Activated naive CD8-positive, alpha-beta T cell treated with anti-CD3 and anti-CD28 coated beads for 36 hours (primary cell): Measurements from ENCODE around the gene ZNF600. TPM values are rescaled to one million over a fixed set of nuclear protein-coding genes. Genes with fewer than 3 reads are reported as not detected.
"Not testable (repeated sequence)": the region's sequence is repeated elsewhere in the genome, so short reads cannot be mapped to it uniquely, and the experiment has no call there.

ENCODE experiments used
- DNase-seq: peaks from one replicate; pipeline ENCODE4 v3.0.0; 2021
- H3K27ac Mint-ChIP-seq: one replicate; pipeline ENCODE4 v1.8.0; 2022; ENCODE audit warnings: mild to moderate bottlenecking, moderate library complexity, mixed read lengths
- H3K27me3 Mint-ChIP-seq: one replicate; pipeline ENCODE4 v1.8.0; 2022; ENCODE audit warnings: mild to moderate bottlenecking, mixed read lengths
- H3K36me3 Mint-ChIP-seq: one replicate; pipeline ENCODE4 v1.8.0; 2021; ENCODE audit warnings: mild to moderate bottlenecking, mixed read lengths
- H3K4me1 Mint-ChIP-seq: one replicate; pipeline ENCODE4 v1.8.0; 2021; ENCODE audit warnings: mixed read lengths
- H3K4me3 Mint-ChIP-seq: one replicate; pipeline ENCODE4 v1.8.0; 2022; ENCODE audit warnings: mild to moderate bottlenecking, moderate library complexity, mixed read lengths
- H3K9me3 Mint-ChIP-seq: one replicate; pipeline ENCODE4 v1.8.0; 2022; ENCODE audit warnings: mixed read lengths
- total RNA-seq, 2 experiments: library from RNA; stranded (reverse); gene quantifications; one replicate each; pipeline ENCODE4 v1.2.3, GENCODE V29; 2021

Gene ZNF600
- total RNA-seq, 2 experiments from 2014 or later: 13.5 to 14.4 TPM

DNA sequence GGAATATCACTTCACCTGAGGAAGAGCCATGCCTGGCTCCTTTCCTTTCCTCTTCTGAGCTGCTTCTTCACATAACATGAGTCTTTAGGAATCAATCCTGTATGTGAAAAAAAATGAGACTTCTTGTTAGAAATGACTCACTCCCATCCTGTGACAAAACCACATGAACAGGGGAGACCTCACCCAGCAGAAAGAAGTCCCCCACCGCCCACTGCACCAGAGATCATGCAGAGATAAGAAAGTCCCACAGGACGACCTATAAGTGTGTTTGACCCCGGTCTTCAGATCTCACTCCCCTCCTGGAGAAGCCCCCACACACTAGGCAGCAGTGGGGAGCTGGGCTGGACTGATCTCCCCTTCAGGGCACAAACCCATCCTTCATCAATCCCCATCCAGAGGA is 7.8 kb downstream of the ZNF600 start:
- Mint-ChIP-seq H3K27ac (no peak overlapping the region), H3K4me1 (peaks cover 17% of the 10 kb centered on the region), H3K4me3 (no peak overlapping the region), H3K36me3 (peaks cover 93% of the 10 kb centered on the region), H3K27me3 (no peaks in the 10 kb centered on the region), H3K9me3 (peaks cover 22% of the 10 kb centered on the region)
- DNase-seq: peak; percentile 52

GRCh38 chr19:52756447-52756846 is 30.1 kb downstream of the ZNF600 start:
- H3K36me3 Mint-ChIP-seq: peaks cover 19% of the 10 kb centered on the region
- H3K9me3 Mint-ChIP-seq: peaks cover 18% of the 10 kb centered on the region
- not testable (repeated sequence) for H3K27ac Mint-ChIP-seq, DNase-seq, H3K4me3 Mint-ChIP-seq, H3K27me3 Mint-ChIP-seq, H3K4me1 Mint-ChIP-seq

- Mint-ChIP-seq H3K4me1 (no peaks in the 10 kb centered on the region), H3K9me3 (no peaks in the 10 kb centered on the region), H3K36me3 (peaks cover 10% of the 10 kb centered on the region), H3K4me3 (no peak overlapping the region), H3K27me3 (no peaks in the 10 kb centered on the region), H3K27ac (no peak overlapping the region)
- no peak for DNase-seq
Measured at GRCh38 chr19:52749780-52750179, 36.8 kb downstream of the ZNF600 start.

DNA sequence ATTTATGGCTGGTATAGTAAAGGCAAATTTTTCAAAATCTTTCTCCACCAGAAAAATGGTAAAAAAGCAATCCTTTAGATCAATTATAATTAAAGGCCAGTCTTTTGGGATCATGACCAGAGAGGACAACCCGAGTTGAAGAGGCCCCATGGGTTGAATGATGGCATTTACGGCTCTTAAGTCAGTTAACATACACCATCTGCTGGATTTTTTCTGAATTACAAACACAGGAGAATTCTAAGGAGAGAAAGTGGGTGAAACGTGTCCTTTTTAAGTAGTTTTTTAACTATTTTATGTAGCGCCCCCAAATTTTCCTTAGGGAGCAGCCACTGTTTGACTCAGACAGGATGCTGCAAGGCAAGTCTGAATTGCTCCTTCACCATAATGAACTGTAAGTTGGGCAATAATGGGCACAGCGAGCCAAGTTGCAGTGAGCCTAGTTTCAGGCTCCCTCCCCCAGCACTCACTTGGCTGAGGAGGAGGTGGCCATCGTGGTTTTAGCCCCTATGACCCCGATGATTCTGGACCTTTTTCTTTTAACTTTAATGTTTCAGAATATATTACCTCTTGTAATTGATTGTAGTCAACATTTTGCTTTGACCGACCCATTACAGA is 38.1 kb downstream of the ZNF600 start:
- no peaks in the 10 kb centered on the region for H3K9me3 Mint-ChIP-seq
- H3K4me3 Mint-ChIP-seq: no peak overlapping the region
- DNase-seq: no peak
- H3K36me3 Mint-ChIP-seq: peaks cover 2% of the 10 kb centered on the region
- no peak overlapping the region for H3K27ac Mint-ChIP-seq
- no peaks in the 10 kb centered on the region for H3K4me1 Mint-ChIP-seq
- no peaks in the 10 kb centered on the region for H3K27me3 Mint-ChIP-seq

GRCh38 chr19:52745919-52746318 is 40.7 kb downstream of the ZNF600 start:
- DNase-seq: not testable (repeated sequence)

GRCh38 chr19:52743091-52743490 is 43.5 kb downstream of the ZNF600 start:
- peaks cover 13% of the 10 kb centered on the region for H3K4me1 Mint-ChIP-seq
- H3K9me3 Mint-ChIP-seq: no peaks in the 10 kb centered on the region
- no peaks in the 10 kb centered on the region for H3K27me3 Mint-ChIP-seq
- H3K4me3 Mint-ChIP-seq: no peak overlapping the region
- no peaks in the 10 kb centered on the region for H3K36me3 Mint-ChIP-seq
- no peak for DNase-seq
- no peak overlapping the region for H3K27ac Mint-ChIP-seq

More at GRCh38 chr19:52745919-52746318, 40.7 kb downstream of the ZNF600 start:
- H3K9me3 Mint-ChIP-seq, H3K36me3 Mint-ChIP-seq, H3K27me3 Mint-ChIP-seq, H3K4me3 Mint-ChIP-seq, H3K27ac Mint-ChIP-seq: not testable (repeated sequence)
- peaks cover 13% of the 10 kb centered on the region for H3K4me1 Mint-ChIP-seq

GRCh38 chr19:52742516-52742915 is 44.1 kb downstream of the ZNF600 start:
- Mint-ChIP-seq H3K9me3 (no peaks in the 10 kb centered on the region), H3K27ac (peak overlapping the region; percentile 26), H3K4me1 (peaks cover 13% of the 10 kb centered on the region), H3K4me3 (no peak overlapping the region), H3K27me3 (no peaks in the 10 kb centered on the region), H3K36me3 (no peaks in the 10 kb centered on the region)
- no peak for DNase-seq

GRCh38 chr19:52741951-52742485 is 44.6 kb downstream of the ZNF600 start:
- Mint-ChIP-seq H3K27me3 (no peaks in the 10 kb centered on the region), H3K27ac (no peak overlapping the region), H3K4me3 (no peak overlapping the region), H3K4me1 (peaks cover 13% of the 10 kb centered on the region), H3K36me3 (no peaks in the 10 kb centered on the region), H3K9me3 (no peaks in the 10 kb centered on the region)
- DNase-seq: no peak

DNA sequence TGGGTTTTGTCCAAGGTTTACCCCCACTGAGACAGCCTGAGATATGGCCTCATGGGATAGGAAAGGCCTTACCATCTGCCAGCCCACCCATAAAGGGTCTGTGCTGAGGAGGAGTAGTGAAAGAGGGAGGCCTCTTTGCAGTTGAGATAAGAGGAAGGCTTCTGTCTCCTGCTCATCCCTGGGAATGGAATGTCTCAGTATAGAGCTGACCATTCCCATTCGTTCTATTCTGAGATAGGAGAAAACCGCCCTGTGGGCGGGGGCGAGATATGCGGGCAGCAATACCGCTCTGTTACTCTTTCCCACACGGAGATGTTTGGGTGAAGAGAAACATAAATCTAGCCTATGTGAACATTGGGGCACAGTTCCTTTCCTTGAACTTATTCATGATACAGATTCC is 45.2 kb downstream of the ZNF600 start:
- not testable (repeated sequence) for H3K27me3 Mint-ChIP-seq, H3K9me3 Mint-ChIP-seq, H3K4me3 Mint-ChIP-seq, DNase-seq, H3K27ac Mint-ChIP-seq, H3K36me3 Mint-ChIP-seq
- peaks cover 13% of the 10 kb centered on the region for H3K4me1 Mint-ChIP-seq

- peaks cover 19% of the 10 kb centered on the region for H3K4me1 Mint-ChIP-seq
- no peaks in the 10 kb centered on the region for H3K9me3 Mint-ChIP-seq
- no peak overlapping the region for H3K4me3 Mint-ChIP-seq
- no peak for DNase-seq
- no peaks in the 10 kb centered on the region for H3K27me3 Mint-ChIP-seq
- H3K36me3 Mint-ChIP-seq: no peaks in the 10 kb centered on the region
- no peak overlapping the region for H3K27ac Mint-ChIP-seq
Measured at GRCh38 chr19:52739576-52739975, 47.0 kb downstream of the ZNF600 start.

DNA sequence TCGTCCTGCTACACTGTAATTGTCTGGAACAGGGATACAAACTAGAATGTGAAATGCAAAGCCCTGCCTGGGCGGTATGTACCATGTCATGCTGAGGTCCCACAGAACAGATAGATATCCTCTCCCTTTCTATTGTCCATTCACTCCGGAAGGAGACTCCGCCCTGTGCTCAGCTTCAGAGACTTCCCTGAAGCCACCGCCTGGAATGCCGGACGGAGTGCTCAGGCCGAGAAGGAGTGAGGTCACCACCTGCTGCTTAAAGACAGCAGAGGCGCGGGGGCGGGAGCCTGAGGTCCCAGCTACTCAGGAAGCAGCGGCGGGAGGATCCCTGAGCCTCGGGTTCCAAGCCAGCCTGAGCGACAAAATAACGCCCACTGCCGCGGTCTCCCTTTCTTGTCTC is 50.9 kb downstream of the ZNF600 start:
- no peak for DNase-seq

DNA sequence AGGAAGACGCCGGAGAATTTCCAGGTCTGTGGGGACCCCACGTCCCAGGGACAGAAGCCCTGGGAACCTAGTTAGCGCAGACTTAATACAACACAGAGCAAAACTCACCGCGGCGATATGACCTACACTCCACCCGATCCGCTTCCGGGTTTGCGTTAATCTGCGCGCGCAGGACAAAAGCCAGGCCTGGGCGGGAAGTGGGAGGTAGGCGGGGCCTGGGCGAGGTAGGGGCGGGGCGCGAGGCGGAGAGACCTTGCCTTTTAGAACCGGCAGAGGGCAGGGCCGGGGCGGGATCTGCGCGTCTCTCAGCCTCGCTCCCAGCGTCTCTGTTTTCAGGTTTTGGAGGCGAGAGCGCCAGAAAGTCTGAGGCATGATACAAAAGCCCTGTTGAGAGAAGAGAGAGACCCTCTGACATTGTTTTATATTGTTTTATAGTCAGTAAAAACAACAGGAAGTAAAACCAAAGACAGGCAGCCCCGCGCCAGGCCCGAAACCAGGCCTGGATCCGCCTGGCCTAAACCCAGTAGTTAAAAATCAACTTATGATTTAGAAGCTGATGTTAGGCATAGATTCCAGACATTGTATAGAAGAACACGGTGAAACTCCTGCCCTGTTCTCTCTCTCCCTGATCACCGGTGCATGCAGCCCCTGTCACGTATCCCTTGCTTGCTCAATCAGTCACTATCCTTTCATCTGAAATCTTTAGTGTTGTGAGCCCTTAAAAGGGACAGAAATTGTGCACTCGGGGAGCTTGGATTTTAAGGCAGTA is 51.5 kb downstream of the ZNF600 start, which contains the start of gene ZNF611:
Gene ZNF611 (minus strand): TSS at position 152 of the 769 bp plus-strand sequence. CDS start 19,150 bp downstream, outside the sequence.
- Mint-ChIP-seq H3K27ac (peak within 1 kb of the TSS; percentile 91), H3K36me3 (peaks cover 19% of the 10 kb centered on the region), H3K9me3 (no peaks in the 10 kb centered on the region), H3K27me3 (no peaks in the 10 kb centered on the region), H3K4me1 (peaks cover 18% of the 10 kb centered on the region), H3K4me3 (peak within 1 kb of the TSS; percentile 86)
- peak; percentile 97 for DNase-seq

More for the DNA sequence above, 50.9 kb downstream of the ZNF600 start:
- H3K4me1 Mint-ChIP-seq: peaks cover 18% of the 10 kb centered on the region
- H3K9me3 Mint-ChIP-seq: no peaks in the 10 kb centered on the region
- peaks cover 19% of the 10 kb centered on the region for H3K36me3 Mint-ChIP-seq
- H3K27ac Mint-ChIP-seq: peak overlapping the region; percentile 91
- H3K27me3 Mint-ChIP-seq: no peaks in the 10 kb centered on the region
- H3K4me3 Mint-ChIP-seq: peak overlapping the region; percentile 86

- peak overlapping the region; percentile 91 for H3K27ac Mint-ChIP-seq
- peak; percentile 19 for DNase-seq
- peaks cover 24% of the 10 kb centered on the region for H3K36me3 Mint-ChIP-seq
- peaks cover 18% of the 10 kb centered on the region for H3K4me1 Mint-ChIP-seq
- H3K27me3 Mint-ChIP-seq: no peaks in the 10 kb centered on the region
- H3K9me3 Mint-ChIP-seq: no peaks in the 10 kb centered on the region
- peak overlapping the region; percentile 86 for H3K4me3 Mint-ChIP-seq
Measured at GRCh38 chr19:52734331-52734892, 52.2 kb downstream of the ZNF600 start.

- peaks cover 74% of the 10 kb centered on the region for H3K36me3 Mint-ChIP-seq
- not testable (repeated sequence) for H3K27ac Mint-ChIP-seq, H3K27me3 Mint-ChIP-seq, H3K4me1 Mint-ChIP-seq, H3K4me3 Mint-ChIP-seq, DNase-seq
- H3K9me3 Mint-ChIP-seq: peaks cover 18% of the 10 kb centered on the region
Measured at GRCh38 chr19:52726051-52726450, 60.5 kb downstream of the ZNF600 start.

- no peak overlapping the region for H3K27ac Mint-ChIP-seq
- H3K9me3 Mint-ChIP-seq: peaks cover 19% of the 10 kb centered on the region
- DNase-seq: no peak
- no peak overlapping the region for H3K4me3 Mint-ChIP-seq
- no peaks in the 10 kb centered on the region for H3K27me3 Mint-ChIP-seq
- no peaks in the 10 kb centered on the region for H3K4me1 Mint-ChIP-seq
- peaks cover 76% of the 10 kb centered on the region for H3K36me3 Mint-ChIP-seq
Measured at GRCh38 chr19:52725528-52725961, 61.0 kb downstream of the ZNF600 start.
